OCI-LY1 (cell line): Measurements from ENCODE around the gene IGLL5.

Source experiments
- H2AFZ ChIP-seq: fragments of 200-600 bp; sonication (generic), shearing (Covaris generic); 2 replicates; pipeline ENCODE4 v1.6.0; 2014; ENCODE audit warnings: antibody characterized with exemption, mild to moderate bottlenecking, low read length
- H3F3A ChIP-seq: fragments of 200-600 bp; sonication (generic), shearing (Covaris generic); 2 replicates; pipeline ENCODE4 v1.6.0; 2014; ENCODE audit warnings: mild to moderate bottlenecking, antibody characterized with exemption, low read length, moderate library complexity; ENCODE audit not compliant: insufficient read depth
- H3K27ac ChIP-seq: fragments of 200-600 bp; sonication (generic); 2 replicates; pipeline ENCODE4 v1.5.1; 2014; ENCODE audit warnings: low read length, mixed run types, mild to moderate bottlenecking, low read depth; ENCODE audit not compliant: poor library complexity, severe bottlenecking
- H3K27me3 ChIP-seq: fragments of 200-600 bp; sonication (generic); 2 replicates; pipeline ENCODE4 v1.6.0; 2014; ENCODE audit warnings: antibody characterized with exemption, mild to moderate bottlenecking, low read length, moderate library complexity; ENCODE audit not compliant: insufficient read depth
- H3K36me3 ChIP-seq: fragments of 200-600 bp; sonication (generic); 2 replicates; pipeline ENCODE4 v1.6.1; 2014; ENCODE audit warnings: mild to moderate bottlenecking, antibody characterized with exemption, low read length, moderate library complexity, mixed read lengths; ENCODE audit not compliant: insufficient read depth
- H3K4me1 ChIP-seq: fragments of 200-600 bp; sonication (generic); 2 replicates; pipeline ENCODE4 v1.5.1; 2014; ENCODE audit warnings: mild to moderate bottlenecking, low read length, moderate library complexity; ENCODE audit not compliant: insufficient read depth, severe bottlenecking
- H3K4me2 ChIP-seq: fragments of 200-600 bp; sonication (generic), shearing (Covaris generic); 2 replicates; pipeline ENCODE4 v1.6.1; 2014; ENCODE audit warnings: low read length
- H3K4me3 ChIP-seq: fragments of 200-600 bp; sonication (generic); 2 replicates; pipeline ENCODE4 v1.5.1; 2014; ENCODE audit warnings: low read length, low read depth, mild to moderate bottlenecking, mixed read lengths; ENCODE audit not compliant: poor library complexity, severe bottlenecking
- H3K79me2 ChIP-seq: fragments of 200-600 bp; shearing (Covaris generic); 2 replicates; pipeline ENCODE4 v1.6.1; 2016; ENCODE audit warnings: mixed run types, low read length, mixed read lengths; ENCODE audit not compliant: insufficient read depth
- H3K9ac ChIP-seq: fragments of 200-600 bp; sonication (generic), shearing (Covaris generic); 2 replicates; pipeline ENCODE4 v1.6.1; 2014; ENCODE audit warnings: mild to moderate bottlenecking, low read length, mixed read lengths
- H3K9me2 ChIP-seq: fragments of 200-600 bp; sonication (generic), shearing (Covaris generic); 2 replicates; pipeline ENCODE4 v1.6.1; 2014; ENCODE audit warnings: low read depth, mild to moderate bottlenecking, low read length, mixed read lengths
- H3K9me3 ChIP-seq: fragments of 200-600 bp; shearing (Covaris generic); 2 replicates; pipeline ENCODE4 v1.6.1; 2014; ENCODE audit warnings: low read length, mixed read lengths
- H4K20me1 ChIP-seq: fragments of 200-600 bp; sonication (generic), shearing (Covaris generic); 2 replicates; pipeline ENCODE4 v1.6.0; 2016; ENCODE audit warnings: mild to moderate bottlenecking, low read length; ENCODE audit not compliant: insufficient read depth
- CTCF ChIP-seq: fragments of 200-600 bp; sonication (generic), shearing (Covaris generic); IDR thresholded peaks from 2 replicates; pipeline ENCODE4 v1.5.1; 2017; ENCODE audit warnings: mild to moderate bottlenecking, antibody characterized with exemption, low read length, moderate library complexity, mixed read lengths
- EZH2 ChIP-seq: fragments of 200-600 bp; sonication (generic), shearing (Covaris generic); IDR thresholded peaks from 2 replicates; pipeline ENCODE4 v1.8.0; 2017; ENCODE audit warnings: borderline replicate concordance, mixed run types, mild to moderate bottlenecking, antibody characterized with exemption, low read length, moderate library complexity, mixed read lengths

IGLL5 gene

GRCh38 chr22:22883090-22883727 lies 4.4 kb upstream of the IGLL5 start:
- no peaks in the 10 kb centered on the region for H3F3A ChIP-seq

DNA sequence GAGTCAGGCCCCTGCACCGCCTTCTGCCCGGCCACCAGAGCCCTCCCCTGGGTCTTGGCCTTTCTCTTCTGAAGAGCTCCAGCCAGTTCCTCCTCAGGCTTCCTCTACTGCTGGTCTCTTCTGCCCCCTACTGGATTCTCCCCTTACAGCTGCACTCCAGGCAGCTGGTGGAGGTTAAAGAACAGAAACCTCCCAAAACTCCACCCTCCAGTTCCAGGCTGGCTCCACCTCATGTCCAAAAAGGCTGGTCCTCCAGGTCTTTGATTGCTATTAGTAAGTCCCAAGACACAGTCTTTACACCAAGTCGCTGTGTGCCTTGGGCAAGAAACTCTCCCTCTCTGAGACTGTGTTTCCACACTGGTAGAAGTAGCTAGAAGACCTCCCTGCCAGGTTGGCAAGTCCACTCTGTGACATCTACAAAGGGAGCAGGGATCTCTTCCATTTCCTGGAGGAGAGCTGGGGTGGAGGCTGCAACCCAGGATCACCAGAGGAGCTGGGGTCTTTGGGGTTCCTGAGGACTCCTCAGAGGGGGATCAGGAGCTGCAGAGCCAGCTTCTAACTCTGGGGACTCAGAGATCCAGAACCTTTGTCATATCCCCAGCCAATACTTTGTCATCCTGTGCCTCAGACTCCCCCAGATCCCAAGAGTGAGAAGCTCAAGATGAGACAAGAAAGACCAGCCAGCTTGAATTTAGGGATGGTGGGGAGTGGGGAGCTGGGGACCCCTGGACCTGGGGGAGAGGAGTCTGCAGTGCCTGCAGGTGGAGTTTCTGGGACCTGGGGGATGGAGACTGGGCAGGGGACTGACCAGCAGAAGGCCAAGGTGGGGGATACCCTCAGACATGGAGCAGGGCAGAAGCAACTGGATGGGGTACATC lies 3.4 kb upstream of the IGLL5 start:
- H3K4me1 ChIP-seq = peaks cover 80% of the 10 kb centered on the region
- peaks cover 33% of the 10 kb centered on the region for H3K79me2 ChIP-seq
- H3K4me2 ChIP-seq = peak overlapping the region; percentile 100
- peak overlapping the region; percentile 100 for H3K9ac ChIP-seq
- no peaks in the 10 kb centered on the region for H3K27me3 ChIP-seq
- no peaks in the 10 kb centered on the region for H4K20me1 ChIP-seq
- H3K9me3 ChIP-seq = no peaks in the 10 kb centered on the region
- peak overlapping the region; percentile 100 for H3K27ac ChIP-seq
- H3K36me3 ChIP-seq = peaks cover 16% of the 10 kb centered on the region
- no peak overlapping the region for H2AFZ ChIP-seq
- H3K4me3 ChIP-seq = peak overlapping the region; percentile 100
- TF ChIP-seq CTCF = peak; percentile 74
- no peak for TF ChIP-seq EZH2
- H3F3A ChIP-seq = no peaks in the 10 kb centered on the region
- H3K9me2 ChIP-seq = no peaks in the 10 kb centered on the region

More at GRCh38 chr22:22883090-22883727, 4.4 kb upstream of the IGLL5 start:
- Histone ChIP-seq H3K79me2 (peaks cover 23% of the 10 kb centered on the region), H3K4me1 (peaks cover 89% of the 10 kb centered on the region), H3K9me2 (no peaks in the 10 kb centered on the region), H3K4me3 (peak overlapping the region; percentile 53), H3K36me3 (peaks cover 6% of the 10 kb centered on the region), H3K9ac (peak overlapping the region; percentile 70), H2AFZ (no peak overlapping the region), H4K20me1 (no peaks in the 10 kb centered on the region), H3K4me2 (peak overlapping the region; percentile 69), H3K27ac (peak overlapping the region; percentile 96), H3K9me3 (no peaks in the 10 kb centered on the region), H3K27me3 (no peaks in the 10 kb centered on the region)
- TF ChIP-seq CTCF = no peak
- TF ChIP-seq EZH2 = no peak

DNA sequence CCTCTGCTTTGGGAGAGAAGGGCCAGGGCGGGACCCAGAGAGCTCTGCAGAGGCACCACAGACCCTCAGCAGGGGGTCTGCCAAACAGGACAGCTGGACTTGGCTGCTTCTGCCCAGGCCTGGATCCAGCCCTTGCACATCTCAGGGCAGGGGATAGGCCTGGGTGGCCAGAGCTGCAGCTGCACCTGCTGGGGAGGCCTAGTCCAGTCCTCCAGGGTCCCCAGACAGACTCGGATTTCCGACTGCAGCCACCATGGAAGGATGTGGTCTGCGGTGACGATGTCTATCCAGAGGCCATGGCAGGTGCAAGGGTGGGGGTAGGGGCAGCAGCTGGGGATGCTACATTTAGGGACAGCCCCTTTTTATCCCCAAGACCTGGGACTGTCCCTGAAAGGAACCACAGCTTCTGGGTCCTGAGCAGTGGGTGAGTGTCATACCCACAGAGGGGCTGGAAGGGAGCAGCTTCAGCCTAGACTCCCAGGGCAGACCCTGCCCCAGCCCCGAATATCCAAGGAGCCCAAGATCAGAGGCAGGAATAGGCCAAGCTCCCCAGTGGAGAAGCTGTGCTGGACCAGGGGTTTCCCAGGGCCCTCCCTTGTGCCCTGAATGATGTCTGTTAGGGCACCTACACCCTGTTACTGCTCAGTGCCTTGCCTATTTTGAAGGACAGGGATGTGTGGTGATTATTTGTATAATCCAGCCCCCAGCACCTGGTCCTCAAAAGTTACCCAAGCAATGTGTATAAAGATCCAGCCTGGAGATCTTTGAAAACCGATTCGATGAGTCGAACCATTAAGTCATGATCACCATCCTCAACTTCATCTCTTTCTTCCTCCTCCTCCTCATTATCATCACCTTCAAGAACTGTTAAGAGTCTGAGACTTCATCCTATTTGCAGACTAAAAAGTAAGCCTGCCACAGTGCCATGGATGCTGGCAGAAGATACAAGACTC lies 2.5 kb upstream of the IGLL5 start:
- Histone ChIP-seq H3F3A (no peaks in the 10 kb centered on the region), H2AFZ (no peak overlapping the region), H3K36me3 (peaks cover 25% of the 10 kb centered on the region), H3K9ac (peak overlapping the region; percentile 100), H4K20me1 (no peaks in the 10 kb centered on the region), H3K9me3 (no peaks in the 10 kb centered on the region), H3K27ac (peak overlapping the region; percentile 100), H3K9me2 (no peaks in the 10 kb centered on the region), H3K4me3 (peak overlapping the region; percentile 100), H3K27me3 (no peaks in the 10 kb centered on the region), H3K4me1 (peaks cover 71% of the 10 kb centered on the region), H3K4me2 (peak overlapping the region; percentile 100), H3K79me2 (peaks cover 42% of the 10 kb centered on the region)
- TF ChIP-seq CTCF = no peak
